Body of pancreas (tissue), 4 donors: Measurements from ENCODE around the gene DNAJB2. TPM values are rescaled to one million over a fixed set of nuclear protein-coding genes. Genes with fewer than 3 reads are reported as not detected.
A peak's percentile ranks its signal among the peaks of the same experiment; 100 is the strongest.

Experiments used
- ATAC-seq: fragments of 150-250 bp; one replicate; pipeline ENCODE4 v1.9.1; 2016
- DNase-seq, 4 donors: peaks; one replicate each; pipeline ENCODE4 v3.0.0-alpha.2; 2019
- H3K27ac ChIP-seq, 4 donors: fragments of 200-600 bp; sonication (generic); 1 replicate in 3 of 4; 2 replicates in 1 of 4; pipeline versions ENCODE4 v1.5.1 to v1.6.1; 2016 to 2019; ENCODE audit warnings: mild to moderate bottlenecking in 1 of 4, mixed read lengths in 1 of 4, moderate library complexity in 1 of 4
- H3K27me3 ChIP-seq, 2 donors: fragments of 200-600 bp; sonication (generic); one replicate each; pipeline ENCODE4 v1.6.0; 2016; ENCODE audit warnings: mild to moderate bottlenecking in 1 of 2
- H3K36me3 ChIP-seq, 2 donors: fragments of 200-600 bp; sonication (generic); replicated peaks in 1 of 2; 2 replicates each; pipeline ENCODE4 v1.5.1; 2016; ENCODE audit warnings: low read depth in 2 of 2; ENCODE audit not compliant: insufficient read depth in 1 of 2
- H3K4me1 ChIP-seq: fragments of 200-600 bp; sonication (generic); one replicate; pipeline ENCODE4 v1.6.0; 2016
- H3K4me3 ChIP-seq, 2 donors: fragments of 200-600 bp; sonication (generic); 1 replicate in 1 of 2; 2 replicates in 1 of 2; pipeline ENCODE4 v1.5.1; 2016 to 2019
- H3K9me3 ChIP-seq, 3 donors: fragments of 200-600 bp; sonication (generic); 1 replicate in 2 of 3; 2 replicates in 1 of 3; pipeline ENCODE4 v1.5.1; 2016
- CTCF ChIP-seq, 7 experiments: fragments of 450-650 bp in 4 of 7; fragments of 200-600 bp in 3 of 7; sonication (generic) in 3 of 7; IDR thresholded peaks; one replicate each; pipeline ENCODE4 v1.5.1; 2016 to 2019; ENCODE audit warnings: antibody characterized with exemption in 7 of 7
- POLR2A ChIP-seq, 3 donors: fragments of 450-650 bp; IDR thresholded peaks; one replicate each; pipeline ENCODE4 v1.6.1; 2016; ENCODE audit warnings: antibody characterized with exemption in 3 of 3, mild to moderate bottlenecking in 2 of 3
- WGBS, 2 donors: methylation state at CpG; one replicate each; pipeline ENCODE4 v1.1.5; 2017; 5-methylcytosine and 5-hydroxymethylcytosine counted together
- intact Hi-C: fragments of 100-400 bp; cut with DNase I; formaldehyde crosslinking; loops from one replicate; pipeline ENCODE4 v1.15.1; 2023
- total RNA-seq, 2 donors: library from RNA; depleted of rRNA; stranded (reverse); fragments of >200 nt; gene quantifications; one replicate each; pipeline ENCODE4 v1.1.0, GENCODE V29; 2016

Gene DNAJB2
- total RNA-seq, 2 donors from 2014 or later = 60.3 to 68.0 TPM

GRCh38 chr2:219291910-219292490 is 12.8 kb downstream of the DNAJB2 start:
- TF ChIP-seq CTCF (IDR thresholded peaks at IDR 0.05) (no peak), POLR2A (IDR thresholded peaks at IDR 0.05) (no peak)
- WGBS, 2 donors = 52 to 60% methylated on average over 4 of the region's 4 CpGs
- Histone ChIP-seq H3K4me1 (peaks cover 11% of the 10 kb centered on the region), H3K27me3 (no peaks in the 10 kb centered on the region), H3K27ac (no peak overlapping the region), H3K4me3 (no peak overlapping the region), H3K9me3 (no peaks in the 10 kb centered on the region), H3K36me3 (no peaks in the 10 kb centered on the region)
- peak in 1 of 4 donors; percentile 2 for DNase-seq
- intact Hi-C loops = no loop called here
- ATAC-seq = no peak

- WGBS, 2 donors = 84 to 87% methylated on average over 9 of the region's 9 CpGs
- no peaks in the 10 kb centered on the region for H3K27me3 ChIP-seq
- intact Hi-C loops = no loop called here
- peaks cover 11% of the 10 kb centered on the region for H3K4me1 ChIP-seq
- H3K27ac ChIP-seq = no peak overlapping the region
- no peak for TF ChIP-seq POLR2A (IDR thresholded peaks at IDR 0.05)
- no peak for TF ChIP-seq CTCF (IDR thresholded peaks at IDR 0.05)
- no peaks in the 10 kb centered on the region for H3K36me3 ChIP-seq
- no peak for ATAC-seq
- DNase-seq = no peak
- no peak overlapping the region for H3K4me3 ChIP-seq
- no peaks in the 10 kb centered on the region for H3K9me3 ChIP-seq
These were observed 13.4 kb downstream of the DNAJB2 start for GRCh38 chr2:219292616-219293015.

- H3K36me3 ChIP-seq = no peaks in the 10 kb centered on the region
- no peak for ATAC-seq
- H3K27ac ChIP-seq = peak overlapping the region in 1 of 4 donors; percentile 76
- H3K4me3 ChIP-seq = no peak overlapping the region
- DNase-seq = peak in 1 of 4 donors; percentile 10
- intact Hi-C loops = no loop called here
- H3K4me1 ChIP-seq = peaks cover 15% of the 10 kb centered on the region
- no peaks in the 10 kb centered on the region for H3K27me3 ChIP-seq
- 87% methylated on average over 4 to 5 of the region's 5 CpGs for WGBS, 2 donors
- H3K9me3 ChIP-seq = no peaks in the 10 kb centered on the region
- TF ChIP-seq POLR2A (IDR thresholded peaks at IDR 0.05) (no peak), CTCF (IDR thresholded peaks at IDR 0.05) (no peak)
These were observed 14.6 kb downstream of the DNAJB2 start for GRCh38 chr2:219293736-219294231.

- Histone ChIP-seq H3K4me1 (peaks cover 17% of the 10 kb centered on the region), H3K27me3 (no peaks in the 10 kb centered on the region), H3K36me3 (no peaks in the 10 kb centered on the region), H3K27ac (peak overlapping the region; percentile 4 to 78 (median 76)), H3K4me3 (peak overlapping the region in 1 of 2 donors; percentile 35), H3K9me3 (no peaks in the 10 kb centered on the region)
- TF ChIP-seq CTCF (IDR thresholded peaks at IDR 0.05) (peak; percentile 94 to 100 (median 99)), POLR2A (IDR thresholded peaks at IDR 0.05) (peak; percentile 32 to 64 (median 62))
- 11 to 30% methylated on average over 23 to 67 of the region's 67 CpGs for WGBS, 2 donors
- DNase-seq (peak; percentile 89 to 92 (median 91)), ATAC-seq (peak; percentile 96)
- intact Hi-C loops = no loop called here
These were observed 15.5 kb downstream of the DNAJB2 start for GRCh38 chr2:219294356-219295351.
